ENCODE results near the gene SEMA3A. TPM values are rescaled to one million over a fixed set of nuclear protein-coding genes. Genes with fewer than 3 reads are reported as not detected.

SEMA3A gene
- total RNA-seq, 1 experiment from 2014 or later, result 14.2 TPM

DNA sequence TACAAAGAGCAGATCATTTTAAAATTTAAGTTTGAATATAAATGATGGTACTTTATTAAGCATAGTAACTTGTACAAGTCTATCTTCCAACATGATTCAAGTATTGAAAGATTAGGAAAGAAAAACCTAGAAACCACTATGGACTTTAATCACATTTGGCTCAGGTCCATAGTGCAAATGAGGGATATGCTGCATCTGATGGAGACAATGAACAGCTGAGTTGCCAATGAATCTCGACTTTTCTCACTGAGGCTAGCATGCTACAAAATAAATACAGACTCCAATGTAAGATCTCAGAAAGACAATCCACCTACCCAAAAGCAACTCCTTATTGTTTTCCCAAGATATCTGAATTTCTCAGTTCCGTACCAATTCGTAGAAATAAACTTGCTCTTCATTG, 89.8 kb downstream of the SEMA3A start:
- BruUV-seq (replicated peaks), result no TSS peak
- ChIA-PET RAD21 (ENCODE audit: low non-redundant PET in 1 of 2, low total read pairs in 2 of 2, uncharacterized antibody in 2 of 2, unreplicated experiment in 2 of 2) (interaction anchor here in 1 of 2 experiments (0.6 kb wide), 1 partner anchor 116 kb away, joined by 3 read pairs; no protein-coding TSS in a partner anchor), POLR2A (no interaction called here), CTCF (no interaction called here)
- Histone ChIP-seq H2AFZ (ENCODE audit: low read depth, low read length, poor library complexity, severe bottlenecking) (no peak overlapping the region), H3K27me3 (ENCODE audit: insufficient read depth, low read length) (no peaks in the 10 kb centered on the region), H3K9ac (ENCODE audit: low read length) (no peak overlapping the region), H3K4me1 (ENCODE audit: control insufficient read depth in 1 of 2, insufficient read depth in 2 of 2, low read length in 2 of 2) (no peaks in the 10 kb centered on the region), H3K36me3 (ENCODE audit: control insufficient read depth in 1 of 2, insufficient read depth in 2 of 2, low read length in 2 of 2) (no peaks in the 10 kb centered on the region), H3K4me3 (replicated peaks in 1 of 2; ENCODE audit: low read depth in 1 of 2, low read length in 2 of 2) (no peak overlapping the region), H3K27ac (ENCODE audit: low read depth, low read length) (no peak overlapping the region), H3K4me2 (ENCODE audit: low read length) (no peak overlapping the region), H3K9me2 (ENCODE audit: insufficient read depth) (no peaks in the 10 kb centered on the region), H3K79me2 (ENCODE audit: insufficient read depth, low read length) (no peaks in the 10 kb centered on the region), H4K20me1 (ENCODE audit: insufficient read depth) (no peaks in the 10 kb centered on the region), H3K9me3 (ENCODE audit: control insufficient read depth in 1 of 2, insufficient read depth in 1 of 2, low read depth in 1 of 2, low read length in 2 of 2) (no peaks in the 10 kb centered on the region)
- DNase-seq (ENCODE audit: low read depth, low spot score), result no peak
- intact Hi-C loops (cut with micrococcal nuclease), result no loop called here
- ATAC-seq, result no peak
- TF ChIP-seq EZH2phosphoT487 (IDR thresholded peaks at IDR 0.05; ENCODE audit: borderline replicate concordance) (no peak), CEBPB (IDR thresholded peaks at IDR 0.05; ENCODE audit: low read depth) (no peak), SIN3A (IDR thresholded peaks at IDR 0.05; ENCODE audit: low read depth) (no peak), ZFX (IDR thresholded peaks at IDR 0.05) (no peak), TCF7L2 (IDR thresholded peaks at IDR 0.05; ENCODE audit: borderline replicate concordance, extremely low read depth, insufficient read depth, insufficient read length) (no peak), POLR2AphosphoS5 (IDR thresholded peaks at IDR 0.05; ENCODE audit: low read depth, low read length) (no peak)
- TF ChIP-seq, protein P1, sequence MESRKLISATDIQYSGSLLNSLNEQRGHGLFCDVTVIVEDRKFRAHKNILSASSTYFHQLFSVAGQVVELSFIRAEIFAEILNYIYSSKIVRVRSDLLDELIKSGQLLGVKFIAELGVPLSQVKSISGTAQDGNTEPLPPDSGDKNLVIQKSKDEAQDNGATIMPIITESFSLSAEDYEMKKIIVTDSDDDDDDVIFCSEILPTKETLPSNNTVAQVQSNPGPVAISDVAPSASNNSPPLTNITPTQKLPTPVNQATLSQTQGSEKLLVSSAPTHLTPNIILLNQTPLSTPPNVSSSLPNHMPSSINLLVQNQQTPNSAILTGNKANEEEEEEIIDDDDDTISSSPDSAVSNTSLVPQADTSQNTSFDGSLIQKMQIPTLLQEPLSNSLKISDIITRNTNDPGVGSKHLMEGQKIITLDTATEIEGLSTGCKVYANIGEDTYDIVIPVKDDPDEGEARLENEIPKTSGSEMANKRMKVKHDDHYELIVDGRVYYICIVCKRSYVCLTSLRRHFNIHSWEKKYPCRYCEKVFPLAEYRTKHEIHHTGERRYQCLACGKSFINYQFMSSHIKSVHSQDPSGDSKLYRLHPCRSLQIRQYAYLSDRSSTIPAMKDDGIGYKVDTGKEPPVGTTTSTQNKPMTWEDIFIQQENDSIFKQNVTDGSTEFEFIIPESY (IDR thresholded peaks at IDR 0.05; ENCODE audit: extremely low read depth, insufficient replicate concordance, low read length), result no peak

- intact Hi-C loops (cut with micrococcal nuclease), result no loop called here
- no peak overlapping the region for H3K27ac ChIP-seq (ENCODE audit: low read depth, low read length)
- no peak for DNase-seq (ENCODE audit: low read depth, low spot score)
- no peak for ATAC-seq
- H4K20me1 ChIP-seq (ENCODE audit: insufficient read depth), result no peaks in the 10 kb centered on the region
- no peak overlapping the region for H3K4me3 ChIP-seq (replicated peaks in 1 of 2; ENCODE audit: low read depth in 1 of 2, low read length in 2 of 2)
- H3K9ac ChIP-seq (ENCODE audit: low read length), result no peak overlapping the region
- ChIA-PET CTCF (no interaction called here), RAD21 (ENCODE audit: low non-redundant PET in 1 of 2, low total read pairs in 2 of 2, uncharacterized antibody in 2 of 2, unreplicated experiment in 2 of 2) (no interaction called here), POLR2A (no interaction called here)
- no peaks in the 10 kb centered on the region for H3K36me3 ChIP-seq (ENCODE audit: control insufficient read depth in 1 of 2, insufficient read depth in 2 of 2, low read length in 2 of 2)
- TF ChIP-seq SIN3A (IDR thresholded peaks at IDR 0.05; ENCODE audit: low read depth), result no peak
- TF ChIP-seq ATF3 (IDR thresholded peaks at IDR 0.05), result no peak
- TF ChIP-seq MAX (IDR thresholded peaks at IDR 0.05), result no peak
- no peak for TF ChIP-seq FOSL1 (IDR thresholded peaks at IDR 0.05; ENCODE audit: low read depth)
- TF ChIP-seq POLR2AphosphoS5 (IDR thresholded peaks at IDR 0.05; ENCODE audit: low read depth, low read length), result no peak
- TF ChIP-seq CEBPB (IDR thresholded peaks at IDR 0.05; ENCODE audit: low read depth), result no peak
- no peak for TF ChIP-seq SP1 (IDR thresholded peaks at IDR 0.05; ENCODE audit: low read depth)
- TF ChIP-seq ELF1 (IDR thresholded peaks at IDR 0.05; ENCODE audit: borderline replicate concordance, low read depth), result no peak
- TF ChIP-seq REST (IDR thresholded peaks at IDR 0.05; ENCODE audit: low read depth), result no peak
- no peak for TF ChIP-seq JUND (IDR thresholded peaks at IDR 0.05)
- TF ChIP-seq EZH2 (IDR thresholded peaks at IDR 0.05), result no peak
- H3K4me2 ChIP-seq (ENCODE audit: low read length), result no peak overlapping the region
- H3K9me2 ChIP-seq (ENCODE audit: insufficient read depth), result no peaks in the 10 kb centered on the region
- no peaks in the 10 kb centered on the region for H3K27me3 ChIP-seq (ENCODE audit: insufficient read depth, low read length)
- no peak overlapping the region for H2AFZ ChIP-seq (ENCODE audit: low read depth, low read length, poor library complexity, severe bottlenecking)
- no TSS peak for BruUV-seq (replicated peaks)
- no peaks in the 10 kb centered on the region for H3K9me3 ChIP-seq (ENCODE audit: control insufficient read depth in 1 of 2, insufficient read depth in 1 of 2, low read depth in 1 of 2, low read length in 2 of 2)
- H3K4me1 ChIP-seq (ENCODE audit: control insufficient read depth in 1 of 2, insufficient read depth in 2 of 2, low read length in 2 of 2), result no peaks in the 10 kb centered on the region
- H3K79me2 ChIP-seq (ENCODE audit: insufficient read depth, low read length), result no peaks in the 10 kb centered on the region
These were observed 92.4 kb downstream of the SEMA3A start for GRCh38 chr7:84102213-84102612.
